IPS DF 6.9 (cell line): ENCODE results near the gene FASLG.

ENCODE experiments used
- DNase-seq: peaks from one replicate; pipeline ENCODE4 v3.0.0-alpha.2; 2013; ENCODE audit warnings: low read depth, low spot score
- H3K27ac ChIP-seq: one replicate; pipeline ENCODE4 v1.5.1; 2013; ENCODE audit warnings: low read length, control low read depth
- H3K27me3 ChIP-seq: 2 replicates; pipeline ENCODE4 v1.6.1; 2013; ENCODE audit warnings: mild to moderate bottlenecking, low read length; ENCODE audit not compliant: control insufficient read depth, insufficient read depth
- H3K36me3 ChIP-seq: 2 replicates; pipeline ENCODE4 v1.6.1; 2013; ENCODE audit warnings: low read length; ENCODE audit not compliant: control insufficient read depth, insufficient read depth
- H3K4me1 ChIP-seq: 2 replicates; pipeline ENCODE4 v1.6.1; 2013; ENCODE audit warnings: low read length; ENCODE audit not compliant: control insufficient read depth, insufficient read depth
- H3K4me3 ChIP-seq: 2 replicates; pipeline ENCODE4 v1.5.1; 2013; ENCODE audit warnings: mild to moderate bottlenecking, low read length
- H3K9me3 ChIP-seq: 2 replicates; pipeline ENCODE4 v1.6.1; 2013; ENCODE audit warnings: low read length, inconsistent platforms; ENCODE audit not compliant: control insufficient read depth, insufficient read depth
- WGBS: extraction: QIAGEN DNeasy Blood & Tissue Kit; methylation state at CpG from one replicate; pipeline ENCODE4 v1.1.7; 2013; ENCODE audit warnings: mixed read lengths, missing lambda C conversion rate; ENCODE audit not compliant: insufficient read length, insufficient coverage; 5-methylcytosine and 5-hydroxymethylcytosine counted together

Gene FASLG

GRCh38 chr1:172662464-172663109 lies 3.7 kb downstream of the FASLG start:
- no CpG with 5 or more reads among the region's 14 CpGs for WGBS
- no peak for DNase-seq
- no peak overlapping the region for H3K27ac ChIP-seq

DNA sequence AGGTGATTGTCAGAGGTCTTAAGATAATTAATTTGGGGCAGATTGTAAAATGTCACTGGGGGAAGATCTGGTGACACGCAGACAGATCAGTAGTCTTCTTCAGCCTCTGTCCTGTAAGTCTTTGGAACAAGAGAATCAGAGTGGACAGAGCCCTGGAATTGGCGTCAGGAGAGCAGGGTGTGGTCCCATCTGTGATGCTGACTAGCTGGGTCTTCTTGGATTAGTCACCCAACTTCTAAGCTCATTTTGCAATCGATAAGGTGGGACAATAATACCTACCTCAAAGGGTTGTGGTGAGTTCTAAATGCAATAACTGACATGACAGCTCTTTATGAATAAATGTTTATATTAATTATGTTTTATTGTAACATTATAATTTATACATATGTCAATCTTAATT lies 4.8 kb downstream of the FASLG start:
- no peaks in the 10 kb centered on the region for H3K36me3 ChIP-seq
- no peak for DNase-seq
- no CpG with 5 or more reads among the region's 3 CpGs for WGBS
- no peaks in the 10 kb centered on the region for H3K27me3 ChIP-seq
- H3K27ac ChIP-seq: no peak overlapping the region
- H3K9me3 ChIP-seq: no peaks in the 10 kb centered on the region
- no peak overlapping the region for H3K4me3 ChIP-seq
- H3K4me1 ChIP-seq: no peaks in the 10 kb centered on the region

More at GRCh38 chr1:172662464-172663109, 3.7 kb downstream of the FASLG start:
- Histone ChIP-seq H3K36me3 (no peaks in the 10 kb centered on the region), H3K4me1 (no peaks in the 10 kb centered on the region), H3K4me3 (no peak overlapping the region), H3K27me3 (no peaks in the 10 kb centered on the region), H3K9me3 (no peaks in the 10 kb centered on the region)

DNA sequence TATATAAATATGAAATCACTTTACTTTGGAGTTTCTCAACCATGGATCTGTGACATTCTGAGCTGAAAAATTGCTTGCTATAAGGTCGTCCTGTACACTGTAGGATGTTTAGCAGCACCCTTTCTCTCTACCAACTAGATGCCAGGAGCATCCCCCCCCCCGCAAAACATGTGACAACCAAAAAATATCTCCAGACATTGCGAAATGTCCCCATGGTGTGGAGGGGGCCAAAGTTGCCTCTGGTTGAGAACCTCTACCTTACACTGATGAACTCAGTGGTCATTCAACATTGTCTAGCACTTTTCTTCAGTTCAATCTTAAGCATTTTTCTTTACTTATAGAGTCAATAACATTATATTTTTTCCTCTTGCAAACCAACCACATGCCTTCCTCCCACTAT lies 9.2 kb downstream of the FASLG start:
- Histone ChIP-seq H3K9me3 (no peaks in the 10 kb centered on the region), H3K27me3 (no peaks in the 10 kb centered on the region), H3K4me3 (no peak overlapping the region), H3K36me3 (no peaks in the 10 kb centered on the region), H3K27ac (no peak overlapping the region), H3K4me1 (no peaks in the 10 kb centered on the region)
- DNase-seq: no peak
- WGBS: no CpG with 5 or more reads among the region's 3 CpGs

DNA sequence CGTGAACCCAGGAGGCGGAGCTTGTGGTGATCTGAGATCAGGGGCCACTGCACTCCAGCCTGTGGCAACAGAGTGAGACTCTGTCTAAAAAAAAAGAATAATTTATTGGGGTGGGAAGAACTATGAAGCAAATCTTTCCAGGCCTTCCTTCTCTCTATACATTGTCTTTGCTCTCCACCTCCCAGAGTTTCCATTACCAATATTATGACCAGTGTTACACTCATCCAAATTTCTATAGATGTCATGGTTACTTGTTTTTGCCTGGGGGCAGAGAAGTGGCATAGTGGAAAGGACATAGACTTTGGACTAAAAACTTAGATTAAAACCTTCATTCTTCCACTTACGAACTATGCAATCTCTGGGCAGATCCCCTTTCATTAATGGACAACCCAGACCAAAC lies 10.1 kb downstream of the FASLG start:
- WGBS: no CpG with 5 or more reads among the region's 3 CpGs
- Histone ChIP-seq H3K4me3 (no peak overlapping the region), H3K36me3 (no peaks in the 10 kb centered on the region), H3K9me3 (no peaks in the 10 kb centered on the region), H3K27me3 (no peaks in the 10 kb centered on the region), H3K27ac (no peak overlapping the region), H3K4me1 (no peaks in the 10 kb centered on the region)
- no peak for DNase-seq

GRCh38 chr1:172670316-172670715 lies 11.4 kb downstream of the FASLG start:
- no peaks in the 10 kb centered on the region for H3K9me3 ChIP-seq
- no peak overlapping the region for H3K4me3 ChIP-seq

GRCh38 chr1:172670791-172671190 lies 11.9 kb downstream of the FASLG start:
- Histone ChIP-seq H3K27ac (no peak overlapping the region), H3K4me3 (no peak overlapping the region), H3K9me3 (no peaks in the 10 kb centered on the region), H3K4me1 (no peaks in the 10 kb centered on the region), H3K27me3 (no peaks in the 10 kb centered on the region), H3K36me3 (no peaks in the 10 kb centered on the region)
- no peak for DNase-seq
- WGBS: no CpG with 5 or more reads among the region's 4 CpGs

More at GRCh38 chr1:172670316-172670715, 11.4 kb downstream of the FASLG start:
- WGBS: no CpG with 5 or more reads among the region's 4 CpGs
- H3K4me1 ChIP-seq: no peaks in the 10 kb centered on the region
- DNase-seq: no peak
- H3K36me3 ChIP-seq: no peaks in the 10 kb centered on the region
- no peaks in the 10 kb centered on the region for H3K27me3 ChIP-seq
- no peak overlapping the region for H3K27ac ChIP-seq

DNA sequence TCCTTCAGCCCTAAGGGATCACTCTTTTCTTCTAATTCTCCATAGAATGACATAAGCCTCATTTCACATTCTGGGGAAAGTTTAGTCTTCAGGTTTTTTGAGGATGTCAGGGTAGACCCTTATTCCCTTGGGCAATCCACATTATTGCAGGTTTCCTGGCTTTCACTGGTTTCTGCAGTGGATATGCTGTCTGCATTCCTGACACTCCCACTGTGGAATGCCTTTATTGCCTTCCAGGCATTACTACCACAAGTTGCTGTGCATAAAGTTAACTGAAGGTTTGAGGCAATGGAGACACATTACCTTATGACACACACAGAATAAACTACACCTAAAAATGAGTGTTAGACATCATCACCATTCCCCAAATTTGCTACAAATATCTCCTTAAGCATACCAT lies 12.7 kb downstream of the FASLG start:
- Histone ChIP-seq H3K27ac (no peak overlapping the region), H3K4me1 (no peaks in the 10 kb centered on the region), H3K27me3 (no peaks in the 10 kb centered on the region), H3K9me3 (no peaks in the 10 kb centered on the region), H3K36me3 (no peaks in the 10 kb centered on the region), H3K4me3 (no peak overlapping the region)
- no peak for DNase-seq

DNA sequence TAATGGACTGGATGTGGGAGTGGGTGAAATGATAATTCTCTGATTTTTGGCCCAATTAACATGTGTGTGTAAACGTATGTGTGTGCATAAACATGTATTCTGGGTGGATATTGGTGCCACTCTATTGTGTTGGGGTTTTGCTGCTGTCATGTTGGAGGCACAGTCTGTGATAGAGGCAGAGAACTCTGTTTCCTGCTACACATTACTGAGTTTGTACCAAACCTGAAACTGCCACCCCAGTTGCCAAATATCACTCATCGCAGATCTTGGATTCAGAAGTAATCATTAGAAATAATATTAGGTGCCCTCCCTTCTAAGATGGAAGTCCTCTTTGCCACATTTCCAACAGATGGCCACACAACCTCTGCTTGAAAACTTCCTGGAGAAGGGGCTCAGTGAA lies 13.8 kb downstream of the FASLG start:
- Histone ChIP-seq H3K27me3 (no peaks in the 10 kb centered on the region), H3K27ac (no peak overlapping the region), H3K4me3 (no peak overlapping the region), H3K36me3 (no peaks in the 10 kb centered on the region), H3K4me1 (no peaks in the 10 kb centered on the region), H3K9me3 (no peaks in the 10 kb centered on the region)
- DNase-seq: no peak
- no CpG with 5 or more reads among the region's 2 CpGs for WGBS

DNA sequence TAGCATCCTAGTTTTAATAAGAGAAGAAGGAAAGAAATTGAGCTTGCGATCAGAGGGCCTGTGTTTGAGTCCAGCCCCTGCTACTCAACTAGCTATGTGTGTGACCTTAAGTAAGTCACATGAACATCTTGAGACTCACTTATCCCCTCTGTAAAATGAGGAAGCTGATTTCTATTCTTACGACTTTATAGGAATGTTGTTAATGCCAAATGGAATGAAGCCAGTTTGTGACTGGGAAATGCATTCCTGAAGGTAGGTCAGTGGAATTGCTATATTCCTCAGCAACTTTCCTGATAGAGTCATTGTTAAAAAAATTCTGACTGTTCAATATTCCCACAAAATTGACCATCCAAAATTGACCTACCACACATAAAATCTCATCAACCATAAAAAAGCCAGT lies 14.9 kb downstream of the FASLG start:
- no peak overlapping the region for H3K4me3 ChIP-seq
- no peaks in the 10 kb centered on the region for H3K27me3 ChIP-seq
- H3K4me1 ChIP-seq: no peaks in the 10 kb centered on the region
- WGBS: no CpG with 5 or more reads among the region's 2 CpGs
- no peak for DNase-seq
- H3K27ac ChIP-seq: no peak overlapping the region
- H3K9me3 ChIP-seq: no peaks in the 10 kb centered on the region
- H3K36me3 ChIP-seq: no peaks in the 10 kb centered on the region

DNA sequence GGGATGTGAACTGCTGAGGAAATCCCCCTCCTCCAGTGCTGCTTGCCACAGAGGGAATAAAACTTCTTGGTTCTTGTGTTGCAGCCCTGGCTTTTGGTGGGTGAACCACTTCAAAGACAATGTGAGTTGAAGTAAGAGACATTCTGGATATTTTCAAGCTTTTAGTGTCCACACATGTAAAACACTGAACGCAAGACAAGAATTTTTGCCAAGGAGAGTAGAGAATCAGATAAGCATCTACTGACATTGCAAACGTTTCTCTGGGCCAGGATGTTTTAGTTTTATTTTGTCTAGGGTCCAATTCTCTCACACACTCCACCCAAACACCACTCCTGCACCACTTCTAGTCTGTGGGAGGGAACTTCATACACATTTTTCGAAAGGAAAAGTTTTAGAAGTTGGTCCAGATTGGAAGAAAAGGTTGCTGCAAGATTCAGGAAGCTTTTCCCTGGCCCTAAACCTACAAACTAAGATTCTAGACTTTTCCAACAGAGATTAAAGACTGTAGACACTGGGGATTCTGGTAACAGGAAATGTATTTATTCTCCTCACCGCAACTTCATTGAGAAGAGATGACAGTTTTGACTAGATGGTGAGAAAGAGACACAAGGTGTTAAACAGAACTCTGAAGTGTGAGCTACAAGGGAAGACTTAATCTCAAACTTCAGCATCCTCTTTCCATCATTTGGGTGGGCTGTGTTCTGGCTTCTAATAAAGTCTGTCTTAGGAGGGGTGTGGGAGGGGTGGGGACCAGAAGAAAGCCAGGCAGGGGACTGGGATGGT lies 16.1 kb downstream of the FASLG start:
- Histone ChIP-seq H3K4me3 (no peak overlapping the region), H3K9me3 (no peaks in the 10 kb centered on the region), H3K4me1 (0 out of 2 replicates have a peak, but pooled peaks cover 1% of the 10 kb centered on the region), H3K36me3 (no peaks in the 10 kb centered on the region), H3K27me3 (no peaks in the 10 kb centered on the region), H3K27ac (no peak overlapping the region)
- no CpG with 5 or more reads among the region's 4 CpGs for WGBS
- DNase-seq: no peak
